SK-N-MC (cell line): Measurements from ENCODE around the gene PRRT1.

ENCODE experiments used
- EZH2 ChIP-seq: fragments of 200-600 bp; sonication (generic); IDR thresholded peaks from one replicate; pipeline ENCODE4 v1.6.1; 2017; ENCODE audit warnings: antibody characterized with exemption
- FOXP2 ChIP-seq: optimal IDR thresholded peaks from 2 replicates; pipeline ENCODE3; 2011; ENCODE audit warnings: mild to moderate bottlenecking, moderate library complexity; ENCODE audit not compliant: insufficient read depth; ENCODE audit errors: extremely low read length, control extremely low read depth

DNA sequence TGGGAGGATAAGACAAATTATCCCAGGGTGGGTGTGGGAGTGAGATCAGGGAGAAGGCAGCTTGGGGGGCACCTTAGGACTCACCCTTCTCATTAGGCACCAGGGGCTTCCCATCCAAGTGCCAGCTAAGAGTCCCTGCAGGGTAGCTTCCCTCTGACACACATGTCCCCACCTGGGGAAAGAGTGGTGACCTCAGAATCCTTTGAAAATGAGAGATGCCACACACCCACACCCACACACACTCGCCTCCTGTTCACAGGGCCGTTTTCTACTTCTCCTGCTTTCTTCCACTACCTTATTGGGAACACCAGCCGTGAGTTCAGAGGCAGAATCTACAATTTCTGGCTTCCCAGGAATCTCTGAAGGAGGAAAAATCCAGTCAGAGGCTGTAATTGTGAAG lies 31.3 kb upstream of the PRRT1 start:
- TF ChIP-seq EZH2, result no peak
- TF ChIP-seq FOXP2, result no peak
